ENCODE data around the gene TXNDC5.

- TF ChIP-seq CTCF (IDR thresholded peaks at IDR 0.05) (no peak), REST (IDR thresholded peaks at IDR 0.05) (no peak), CEBPB (IDR thresholded peaks at IDR 0.05) (no peak), POLR2A (IDR thresholded peaks at IDR 0.05; ENCODE audit: low read length) (no peak), PHF8 (IDR thresholded peaks at IDR 0.05; ENCODE audit: borderline replicate concordance, low read depth) (no peak), SMC3 (IDR thresholded peaks at IDR 0.05) (no peak), ELK1 (IDR thresholded peaks at IDR 0.05; ENCODE audit: low read depth, low read length) (no peak), EP300 (IDR thresholded peaks at IDR 0.05) (no peak), RAD21 (conservative IDR thresholded peaks at IDR 0.05 in 1 of 2, IDR thresholded peaks at IDR 0.05 in 1 of 2) (no peak), ZC3H11A (IDR thresholded peaks at IDR 0.05) (no peak), MAX (IDR thresholded peaks at IDR 0.05) (no peak), RARB (CRISPR knock-in tag; IDR thresholded peaks at IDR 0.05) (no peak)
- TF ChIP-seq, protein P1, sequence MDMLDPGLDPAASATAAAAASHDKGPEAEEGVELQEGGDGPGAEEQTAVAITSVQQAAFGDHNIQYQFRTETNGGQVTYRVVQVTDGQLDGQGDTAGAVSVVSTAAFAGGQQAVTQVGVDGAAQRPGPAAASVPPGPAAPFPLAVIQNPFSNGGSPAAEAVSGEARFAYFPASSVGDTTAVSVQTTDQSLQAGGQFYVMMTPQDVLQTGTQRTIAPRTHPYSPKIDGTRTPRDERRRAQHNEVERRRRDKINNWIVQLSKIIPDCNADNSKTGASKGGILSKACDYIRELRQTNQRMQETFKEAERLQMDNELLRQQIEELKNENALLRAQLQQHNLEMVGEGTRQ (IDR thresholded peaks at IDR 0.05): no peak
- TF ChIP-seq, protein P2, sequence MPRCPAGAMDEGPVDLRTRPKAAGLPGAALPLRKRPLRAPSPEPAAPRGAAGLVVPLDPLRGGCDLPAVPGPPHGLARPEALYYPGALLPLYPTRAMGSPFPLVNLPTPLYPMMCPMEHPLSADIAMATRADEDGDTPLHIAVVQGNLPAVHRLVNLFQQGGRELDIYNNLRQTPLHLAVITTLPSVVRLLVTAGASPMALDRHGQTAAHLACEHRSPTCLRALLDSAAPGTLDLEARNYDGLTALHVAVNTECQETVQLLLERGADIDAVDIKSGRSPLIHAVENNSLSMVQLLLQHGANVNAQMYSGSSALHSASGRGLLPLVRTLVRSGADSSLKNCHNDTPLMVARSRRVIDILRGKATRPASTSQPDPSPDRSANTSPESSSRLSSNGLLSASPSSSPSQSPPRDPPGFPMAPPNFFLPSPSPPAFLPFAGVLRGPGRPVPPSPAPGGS (IDR thresholded peaks at IDR 0.05): no peak
Observed at GRCh38 chr6:7922596-7922995, 12.0 kb upstream of the TXNDC5 start.

Measured in A549 (cell line).